GM12891 (cell line): ENCODE data around the gene SH3BGRL2. TPM values are rescaled to one million over a fixed set of nuclear protein-coding genes. Genes with fewer than 3 reads are reported as not detected.

Source experiments
- DNase-seq: peaks from one replicate; pipeline ENCODE4 v3.0.0; 2011; ENCODE audit warnings: low spot score; ENCODE audit not compliant: insufficient read length
- FAIRE-seq: peaks from 2 replicates; lab custom pipeline; 2011; peaks lifted over from hg19 to GRCh38; lab: Jason Lieb, UNC
- PAX5 ChIP-seq: IDR thresholded peaks from 2 replicates; pipeline ENCODE4 v1.6.1; 2011; ENCODE audit warnings: low read length, moderate library complexity, mild to moderate bottlenecking; ENCODE audit not compliant: insufficient read depth, severe bottlenecking
- POLR2A ChIP-seq: IDR thresholded peaks from 2 replicates; pipeline ENCODE4 v1.6.1; 2011; ENCODE audit warnings: low read depth, low read length, control low read depth
- POLR2AphosphoS5 ChIP-seq: IDR thresholded peaks from 2 replicates; pipeline ENCODE4 v1.6.1; 2011; ENCODE audit warnings: low read depth, low read length, control low read depth
- POU2F2 ChIP-seq: IDR thresholded peaks from 2 replicates; pipeline ENCODE4 v1.6.1; 2011; ENCODE audit warnings: low read depth, mild to moderate bottlenecking, control low read depth, low read length, moderate library complexity
- SPI1 ChIP-seq: IDR thresholded peaks from 2 replicates; pipeline ENCODE4 v1.6.1; 2011; ENCODE audit warnings: low read depth, low read length, control low read depth
- TAF1 ChIP-seq: IDR thresholded peaks from 2 replicates; pipeline ENCODE4 v1.6.1; 2011; ENCODE audit warnings: low read depth, low read length, control low read depth
- polyA plus RNA-seq: library from polyadenylated mRNA; unstranded; fragments of >200 nt; gene quantifications from one replicate; pipeline ENCODE4 v1.2.1, GENCODE V29; 2012; ENCODE audit warnings: low read depth, missing spikeins, inconsistent platforms; ENCODE audit not compliant: missing spikeins

SH3BGRL2 gene
- 0.03 TPM for polyA plus RNA-seq

DNA sequence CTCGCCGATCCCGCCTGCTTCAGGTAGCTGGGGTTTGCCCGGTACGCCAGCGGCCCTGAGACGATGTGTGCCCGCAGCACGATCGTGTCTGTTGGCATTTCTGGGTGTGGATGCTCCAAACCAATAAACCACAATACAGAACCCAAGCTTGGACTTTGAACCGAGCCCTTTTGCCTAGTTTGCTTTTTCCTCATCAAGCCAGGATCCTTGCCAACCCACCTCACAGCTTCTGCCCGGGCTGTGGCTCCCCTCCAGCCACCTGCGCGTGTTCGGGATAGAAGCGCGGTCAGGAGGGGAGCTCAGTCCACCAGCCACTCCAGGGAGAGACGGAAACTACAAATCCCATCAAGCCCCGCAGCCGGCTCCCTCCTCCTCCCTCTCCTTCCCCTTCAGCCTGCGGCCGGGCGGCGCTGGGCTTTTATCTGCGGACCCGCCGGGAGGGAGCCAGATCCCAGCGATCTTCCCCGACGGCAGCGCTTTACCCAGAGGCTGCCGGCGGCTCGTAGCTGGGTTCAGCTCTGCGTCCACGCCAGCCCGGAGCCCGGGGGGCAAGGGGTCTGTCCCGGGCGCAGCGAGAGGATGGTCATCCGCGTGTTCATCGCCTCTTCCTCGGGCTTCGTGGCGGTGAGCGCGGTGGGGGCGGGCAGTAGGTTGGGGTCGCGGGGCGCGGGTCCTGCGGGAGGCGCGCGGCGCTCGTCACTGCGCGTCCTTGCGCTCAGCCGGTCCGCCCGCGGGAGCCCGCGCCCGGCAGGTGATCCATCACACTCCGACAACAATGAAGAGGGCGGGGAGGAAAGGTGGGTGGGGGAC, at the start of gene SH3BGRL2:
Gene SH3BGRL2, plus strand, starts transcription at position 447 of the 810 bp plus-strand sequence. Its CDS starts 133 bp downstream, at position 580.
- TF ChIP-seq TAF1 (no peak), POU2F2 (no peak), POLR2A (no peak), POLR2AphosphoS5 (no peak), PAX5 (no peak), SPI1 (no peak)
- peak; percentile 46 for DNase-seq

DNA sequence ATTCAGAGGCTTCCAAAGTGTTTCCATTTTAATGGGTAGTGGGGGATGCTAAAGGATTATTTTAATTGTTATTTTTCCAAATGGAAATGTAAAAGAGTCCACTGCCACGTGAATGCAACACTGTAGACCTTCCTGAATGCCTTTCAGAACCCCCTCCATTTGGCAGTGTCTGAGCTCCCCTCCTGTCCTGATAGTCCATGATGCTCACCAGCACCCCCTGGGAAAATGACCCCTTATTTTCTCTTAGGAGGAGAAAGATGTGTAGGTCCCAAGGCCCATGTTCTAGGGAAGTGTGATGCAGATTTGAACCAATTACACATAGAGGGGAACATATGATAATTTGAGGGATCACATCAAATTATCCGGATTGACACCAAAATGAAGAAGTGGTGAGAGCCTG, 46.8 kb upstream of the SH3BGRL2 start:
- TF ChIP-seq SPI1 (no peak), POU2F2 (no peak), PAX5 (no peak), TAF1 (no peak), POLR2AphosphoS5 (no peak), POLR2A (no peak)
- DNase-seq (no peak), FAIRE-seq (no peak)

More for the DNA sequence above, at the start of gene SH3BGRL2:
- FAIRE-seq, result no peak

DNA sequence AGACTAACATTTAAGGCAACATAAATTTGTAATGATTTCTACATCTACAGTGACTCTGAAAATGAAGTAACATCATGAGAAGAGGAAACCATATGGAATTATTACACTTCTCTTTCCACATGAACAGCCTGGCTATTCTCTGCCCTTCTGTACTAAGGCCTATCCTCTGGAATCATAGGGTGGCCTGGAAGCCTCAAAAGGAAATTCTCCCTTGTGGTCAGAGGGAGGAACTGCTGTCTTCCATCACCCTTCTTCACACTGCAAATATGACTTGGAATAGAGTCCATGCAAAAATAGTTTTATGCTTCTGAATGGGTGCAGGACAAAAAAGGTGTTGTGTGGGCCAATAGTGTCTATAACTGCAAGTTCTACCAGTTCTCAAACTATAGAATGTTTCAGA, 44.6 kb upstream of the SH3BGRL2 start:
- DNase-seq, result no peak
- TF ChIP-seq PAX5, result no peak

DNA sequence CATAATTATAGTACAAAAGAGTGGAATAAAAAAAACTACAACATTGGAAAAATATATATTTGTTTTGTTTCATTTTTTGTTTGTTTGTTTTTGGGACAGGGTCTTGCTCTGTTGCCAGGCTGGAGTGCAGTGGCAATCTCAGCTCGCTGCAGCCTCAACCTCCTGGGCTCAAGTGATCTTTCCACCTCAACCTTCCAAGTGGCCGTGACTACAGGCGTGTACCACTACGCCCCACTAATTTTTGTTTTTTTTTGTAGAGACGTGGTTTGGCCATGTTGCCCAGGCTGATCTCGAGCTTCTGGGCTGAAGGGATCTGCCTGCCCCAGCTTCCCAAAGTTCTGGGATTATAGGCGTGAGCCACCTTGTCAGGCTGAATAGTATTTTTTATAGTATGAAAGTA, 41.4 kb upstream of the SH3BGRL2 start:
- DNase-seq (no peak), FAIRE-seq (no peak)
- no peak for TF ChIP-seq POU2F2
- TF ChIP-seq TAF1, result no peak
- no peak for TF ChIP-seq SPI1
- TF ChIP-seq POLR2AphosphoS5, result no peak
- TF ChIP-seq POLR2A, result no peak
- no peak for TF ChIP-seq PAX5

More for the DNA sequence above, 44.6 kb upstream of the SH3BGRL2 start:
- FAIRE-seq, result no peak

DNA sequence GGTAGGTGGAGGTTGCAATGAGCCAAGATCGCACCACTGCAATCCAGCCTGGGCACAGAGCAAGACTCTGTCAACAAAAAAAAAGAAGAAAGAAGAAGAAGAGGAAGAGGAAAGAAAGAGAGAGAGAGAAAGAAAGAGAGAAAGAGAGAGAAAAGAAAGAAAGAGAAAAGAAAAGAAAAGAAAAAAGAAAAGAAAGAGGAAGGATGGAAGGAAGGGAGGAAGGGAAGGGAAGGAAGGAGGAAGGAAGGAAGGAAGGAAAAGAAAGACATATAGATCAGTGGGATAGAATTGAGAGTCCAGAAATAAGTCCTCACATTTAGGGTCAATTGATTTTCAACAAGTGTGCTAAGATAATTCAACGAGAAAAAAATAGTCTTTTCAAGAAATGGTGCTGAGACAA, 34.0 kb upstream of the SH3BGRL2 start:
- DNase-seq (no peak), FAIRE-seq (no peak)
- TF ChIP-seq POU2F2, result no peak
- TF ChIP-seq POLR2AphosphoS5, result no peak
- TF ChIP-seq PAX5, result no peak
- TF ChIP-seq POLR2A, result no peak
- no peak for TF ChIP-seq TAF1
- no peak for TF ChIP-seq SPI1

DNA sequence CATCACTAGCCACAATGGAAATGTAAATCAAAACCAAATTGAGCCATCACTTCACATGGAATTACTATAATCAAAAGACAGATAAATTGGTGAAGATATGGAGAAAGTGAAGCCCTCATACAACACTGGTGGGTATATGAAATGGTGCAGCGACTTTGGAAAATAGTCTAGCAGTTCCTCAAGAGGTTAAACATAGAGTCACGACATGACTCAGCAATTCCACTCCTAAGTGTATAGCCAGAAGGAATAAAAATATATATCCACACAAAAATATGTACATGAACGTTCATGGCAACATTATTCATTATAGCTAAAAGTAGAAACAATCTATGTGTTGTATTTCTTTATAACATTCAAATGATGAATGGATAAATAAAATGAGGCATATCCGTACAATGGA, 33.1 kb upstream of the SH3BGRL2 start:
- DNase-seq (no peak), FAIRE-seq (no peak)
- TF ChIP-seq SPI1, result no peak
- TF ChIP-seq POU2F2, result no peak
- TF ChIP-seq PAX5, result no peak
- no peak for TF ChIP-seq POLR2A
- TF ChIP-seq POLR2AphosphoS5, result no peak
- TF ChIP-seq TAF1, result no peak

DNA sequence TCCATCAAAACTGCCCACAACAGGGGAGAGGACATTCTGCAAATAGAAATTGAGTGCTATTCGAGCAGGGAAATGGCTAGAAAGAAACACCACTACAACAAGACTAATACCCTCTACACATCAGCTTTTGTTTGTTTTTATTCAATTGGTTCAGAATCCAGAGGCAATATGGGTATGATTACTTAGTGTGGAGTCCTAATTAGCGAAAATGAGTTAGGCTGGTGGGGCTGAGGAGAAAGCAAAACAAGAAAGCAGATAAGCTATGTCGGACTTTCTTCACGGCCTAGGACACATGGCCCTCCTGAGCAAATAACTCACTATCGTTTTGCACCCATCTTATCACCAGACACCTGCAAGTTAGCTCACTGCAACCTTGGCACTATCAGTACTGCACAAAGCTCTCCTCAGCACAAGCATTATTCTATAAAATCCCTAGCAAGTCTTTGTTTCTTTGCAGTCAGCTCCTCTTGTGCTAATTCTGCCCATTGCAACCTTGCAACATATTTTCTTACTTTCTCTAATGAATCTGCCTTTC, 31.3 kb upstream of the SH3BGRL2 start:
- DNase-seq (no peak), FAIRE-seq (no peak)
- TF ChIP-seq POLR2AphosphoS5 (no peak), POU2F2 (no peak)

DNA sequence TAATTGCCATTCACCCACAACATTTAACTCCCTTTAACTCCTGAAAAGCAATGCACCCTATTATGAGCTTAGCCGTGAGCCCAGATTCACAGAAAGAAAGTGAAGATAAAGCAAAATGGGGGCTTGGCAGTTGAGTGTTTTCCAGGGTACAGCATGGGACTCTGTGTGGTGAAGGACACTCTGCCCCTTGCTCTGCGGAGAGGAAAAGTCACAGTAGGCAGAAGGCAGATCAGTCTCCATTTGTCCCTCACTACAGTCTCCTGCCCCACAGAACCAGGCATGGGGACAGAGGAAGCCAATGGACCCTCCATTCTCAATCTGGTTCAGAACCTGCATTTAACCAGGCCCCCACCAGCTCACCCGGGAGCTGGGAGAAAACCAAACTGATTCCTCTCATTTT, 30.8 kb upstream of the SH3BGRL2 start:
- DNase-seq (no peak), FAIRE-seq (no peak)
- no peak for TF ChIP-seq TAF1
- TF ChIP-seq POLR2A, result no peak
- TF ChIP-seq POLR2AphosphoS5, result no peak
- no peak for TF ChIP-seq PAX5
- no peak for TF ChIP-seq POU2F2
- no peak for TF ChIP-seq SPI1

DNA sequence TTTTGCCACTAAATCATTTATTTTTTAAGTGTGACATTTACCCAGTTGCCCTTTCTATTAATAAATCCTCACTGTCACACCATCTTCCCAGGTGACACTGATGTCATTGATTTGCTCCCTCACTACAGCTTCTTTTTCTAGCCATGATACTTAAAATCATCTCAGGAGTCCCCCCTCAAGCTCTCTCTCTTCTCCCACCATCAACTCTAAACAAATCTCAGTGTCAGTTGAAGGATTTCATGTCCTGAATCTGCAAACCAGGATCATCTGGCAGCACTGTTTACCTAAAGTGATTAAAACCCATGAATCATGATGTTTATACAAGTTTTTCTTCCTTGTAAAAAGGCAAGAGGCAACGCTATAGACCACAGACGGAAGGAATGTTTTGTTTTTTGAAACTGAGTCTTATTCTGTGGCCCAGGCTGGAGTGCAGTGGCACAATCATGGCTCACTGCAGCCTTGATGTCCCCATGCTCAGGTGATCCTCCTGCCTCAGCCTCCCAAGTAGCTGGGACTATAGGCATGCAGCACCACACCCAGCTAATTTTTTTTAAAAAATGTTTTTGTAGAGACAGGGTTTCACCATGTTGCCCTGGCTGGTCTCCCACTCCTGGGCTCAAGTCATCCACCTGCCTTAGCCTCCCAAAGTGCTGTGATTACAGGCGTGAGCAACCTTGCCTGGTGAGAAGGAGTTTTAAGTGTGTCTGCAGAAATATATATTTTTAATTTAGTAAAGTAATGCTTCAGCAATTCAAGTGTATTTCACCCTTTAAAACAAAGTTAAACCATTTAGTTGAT, 30.1 kb upstream of the SH3BGRL2 start:
- FAIRE-seq, result no peak
- no peak for DNase-seq

More for the DNA sequence above, 30.1 kb upstream of the SH3BGRL2 start:
- TF ChIP-seq POLR2AphosphoS5, result no peak
- no peak for TF ChIP-seq SPI1
- no peak for TF ChIP-seq PAX5
- TF ChIP-seq TAF1, result no peak
